Activated CD8-positive, alpha-beta memory T cell treated with anti-CD3 and anti-CD28 coated beads, Interleukin-2, amount 50 U/mL, for 24 hours (primary cell): ENCODE data around the gene IGSF8.
A peak's percentile ranks its signal among the peaks of the same experiment; 100 is the strongest.

ENCODE experiments used
- DNase-seq: peaks from one replicate; pipeline ENCODE4 v3.0.0-alpha.2; 2020; ENCODE audit errors: extremely low read depth

IGSF8 gene

DNA sequence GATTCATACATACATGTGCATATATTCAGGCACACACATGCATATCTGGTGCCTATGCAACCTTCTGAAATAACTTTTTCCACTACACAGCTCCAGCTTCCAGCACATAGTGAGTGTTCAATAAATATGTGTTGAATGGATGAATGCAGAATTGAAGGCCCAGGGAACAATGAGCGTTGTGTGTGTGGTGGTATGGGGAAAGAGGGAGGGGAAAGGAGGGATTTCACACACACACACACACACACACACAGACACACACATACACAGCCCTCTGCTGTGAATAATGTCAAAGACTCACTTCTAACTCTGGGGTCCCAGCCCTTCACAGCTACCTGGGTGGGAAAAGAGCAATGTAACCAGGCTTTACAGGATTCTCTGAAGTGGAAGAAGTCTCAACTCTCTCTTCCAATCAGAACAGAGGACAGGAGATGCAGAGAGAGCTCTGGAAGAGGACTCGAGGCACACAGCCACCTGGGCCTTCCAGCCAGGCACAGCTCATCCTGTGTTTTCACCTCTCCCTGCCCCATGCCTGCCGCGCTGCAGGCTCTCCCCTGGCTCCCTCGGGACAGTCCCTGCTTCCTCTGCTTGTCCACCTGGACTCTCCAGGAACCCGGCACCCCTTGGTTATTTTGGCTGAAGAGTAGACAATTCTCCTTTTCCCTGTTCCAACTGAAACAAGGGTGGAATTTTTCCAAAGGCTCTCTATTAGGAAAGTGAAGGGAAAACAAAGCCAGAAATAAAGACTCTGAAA lies 5.4 kb upstream of the IGSF8 start:
- no peak for DNase-seq

DNA sequence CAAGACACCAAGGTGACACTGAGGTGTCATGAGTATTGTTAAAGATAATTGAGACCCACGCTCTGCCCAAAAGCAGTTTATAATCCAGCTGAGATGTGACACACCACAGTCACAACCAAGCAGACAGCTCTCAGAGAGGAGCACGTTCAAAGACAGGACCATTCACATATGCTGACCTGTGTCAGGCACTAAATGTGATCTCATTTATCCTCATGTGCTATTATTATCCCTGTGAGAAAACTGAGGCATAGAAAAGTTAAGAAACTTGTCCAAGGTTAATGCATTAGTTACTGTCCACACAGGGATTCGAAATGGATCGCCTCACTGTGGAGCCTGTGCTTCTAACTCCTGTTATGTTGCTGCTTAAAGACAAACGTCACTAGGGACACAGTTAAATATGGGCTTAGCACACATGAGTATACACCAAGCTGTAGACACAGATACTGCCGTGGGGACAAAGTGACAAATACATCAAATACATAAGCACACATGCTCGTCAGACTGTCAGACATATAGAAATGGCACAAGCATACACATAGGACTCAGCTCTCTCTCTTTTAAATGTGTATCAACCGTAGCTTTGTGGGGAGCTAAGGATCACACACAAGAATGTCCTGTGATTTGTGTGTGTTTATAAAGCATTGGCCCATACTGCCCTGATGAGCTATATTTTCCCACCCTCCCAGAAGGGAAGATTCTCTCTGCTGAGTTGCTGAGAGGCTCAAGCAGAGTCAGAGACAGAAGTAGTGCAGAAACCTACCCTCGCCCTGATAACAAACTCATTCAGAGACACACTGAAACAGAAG lies 3.5 kb upstream of the IGSF8 start:
- DNase-seq = no peak

DNA sequence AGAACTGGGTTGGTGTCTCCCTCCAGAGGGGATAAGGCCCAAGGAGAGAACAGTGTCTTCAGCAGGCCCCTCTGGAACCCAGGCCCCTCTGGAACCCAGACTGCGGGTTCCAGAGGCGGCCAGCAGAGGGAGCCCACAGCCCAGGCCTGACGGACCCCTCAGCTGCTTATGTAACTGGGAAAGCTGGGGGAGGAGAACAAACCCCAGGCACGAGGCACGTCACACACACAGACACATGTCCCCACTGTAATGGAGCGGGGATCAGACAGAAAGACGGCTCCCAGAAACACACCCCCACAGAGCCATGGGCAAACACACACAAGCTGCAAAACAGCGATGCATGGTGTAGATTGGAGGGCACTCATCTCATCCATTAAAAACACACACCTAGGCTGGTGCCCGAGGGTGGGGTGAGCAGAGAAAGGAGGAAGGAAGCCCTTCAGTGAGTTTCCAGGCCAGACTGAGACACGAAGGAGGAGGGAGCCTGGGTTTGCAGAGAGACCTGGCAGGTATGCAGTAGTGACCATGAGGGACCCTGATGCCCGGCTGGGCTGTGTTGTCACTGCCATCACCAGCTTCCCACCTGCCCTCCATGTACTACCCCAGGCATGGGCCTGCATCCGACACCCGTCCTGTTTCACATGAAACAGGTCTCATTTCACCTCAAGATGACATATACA lies 2.8 kb upstream of the IGSF8 start:
- DNase-seq = peak; percentile 42

DNA sequence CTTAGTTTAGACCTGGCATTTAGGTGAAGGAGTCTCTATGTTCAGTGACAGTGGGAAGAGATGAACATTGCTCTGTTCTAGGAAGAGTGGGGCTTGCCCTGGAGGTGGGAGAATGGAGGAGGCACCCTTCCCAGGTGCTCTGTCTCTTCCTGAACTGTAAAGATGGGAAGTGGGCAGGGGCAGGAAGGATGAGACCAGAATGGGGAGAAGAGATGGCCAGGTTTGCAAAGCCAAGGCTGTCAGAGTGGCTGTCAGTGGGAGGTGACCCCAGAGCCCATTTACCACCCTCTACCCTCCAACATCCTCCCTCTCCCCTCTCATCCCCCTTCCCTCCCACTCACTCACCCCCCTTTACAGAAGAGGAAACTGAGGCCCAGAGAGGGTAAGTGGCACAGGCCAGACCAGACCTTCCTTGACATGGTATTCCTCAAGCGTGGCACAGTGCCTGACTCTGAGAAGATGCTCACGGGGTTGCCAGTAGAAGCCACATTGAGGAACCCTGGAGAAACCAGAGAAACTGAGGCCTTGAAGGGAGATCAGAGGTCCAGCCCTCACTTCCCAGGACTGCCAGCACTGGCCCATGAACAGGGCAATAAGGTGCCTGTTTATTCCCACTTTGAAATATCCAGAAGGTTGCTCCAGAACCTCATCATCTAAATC lies 1.4 kb upstream of the IGSF8 start:
- no peak for DNase-seq

DNA sequence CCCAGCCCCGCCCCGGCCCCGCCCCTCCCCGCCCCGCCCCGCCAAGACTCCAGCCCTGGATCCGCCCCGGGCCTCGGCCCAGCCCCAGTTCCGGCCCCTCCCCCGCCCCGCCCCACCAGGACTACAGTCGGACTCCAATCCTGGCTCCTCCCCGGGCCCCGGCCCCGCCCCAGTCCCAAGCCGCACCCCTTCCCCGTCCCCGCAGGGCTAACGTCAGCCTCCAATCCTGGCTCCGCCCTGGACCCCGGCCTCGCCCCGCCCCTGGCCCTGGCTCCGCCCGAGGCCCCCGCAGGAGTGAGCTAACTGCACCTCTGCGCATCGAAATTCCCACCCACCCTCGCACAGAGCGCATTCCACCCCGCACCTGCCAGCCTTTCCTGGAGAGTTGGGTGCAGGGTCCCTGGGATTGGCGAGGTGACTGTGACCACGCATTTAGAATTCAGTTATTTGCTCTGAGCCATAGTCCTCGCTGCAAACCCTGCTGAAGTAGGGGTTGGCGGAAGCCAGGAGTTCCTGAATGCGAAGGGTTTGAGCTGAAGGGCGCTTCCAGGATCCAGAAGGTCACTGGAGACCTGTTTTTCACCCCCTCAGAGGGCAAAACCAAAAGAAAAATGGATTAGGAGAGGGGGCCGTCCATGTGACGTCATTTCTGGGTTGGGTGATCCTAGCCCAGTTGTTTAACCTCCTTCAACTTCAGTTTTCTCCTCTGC lies 588 bp upstream of the IGSF8 start:
- peak; percentile 98 for DNase-seq

DNA sequence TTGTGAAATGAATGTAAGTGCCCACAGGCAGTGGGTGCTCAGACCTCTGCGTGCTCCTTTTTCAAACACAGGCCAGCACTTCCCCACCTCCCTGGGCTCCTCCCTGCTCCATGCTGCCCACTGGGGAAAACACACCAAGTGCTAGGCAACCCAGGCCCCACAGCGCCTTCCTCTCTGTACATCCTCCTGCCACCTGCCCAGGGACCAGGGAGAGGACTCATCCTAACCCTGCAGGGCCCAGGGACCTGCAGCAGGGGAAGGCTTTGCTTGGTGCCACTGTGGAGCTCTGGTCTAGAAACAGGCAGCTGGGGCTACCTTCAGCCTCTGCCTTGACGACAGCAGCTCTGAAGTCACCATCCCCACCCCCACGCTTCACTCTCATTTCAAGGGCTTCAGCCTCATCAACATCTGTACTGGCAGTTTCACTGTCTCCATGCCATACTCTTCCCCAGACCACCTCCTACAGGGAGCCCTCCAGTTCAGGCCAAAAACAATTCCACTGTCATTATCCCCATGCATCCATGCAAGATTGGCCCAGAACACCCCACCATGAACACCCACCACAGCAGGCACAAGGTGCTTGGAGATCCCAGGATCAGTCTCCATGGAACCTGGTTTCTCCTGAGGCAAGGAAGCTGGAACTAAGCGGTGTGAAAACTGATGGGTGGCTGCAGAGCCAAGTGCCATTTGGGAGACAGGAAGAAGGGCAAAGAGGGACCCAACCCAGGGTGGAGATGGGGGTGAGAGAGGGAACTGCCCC lies 1.1 kb downstream of the IGSF8 start:
- DNase-seq = no peak

DNA sequence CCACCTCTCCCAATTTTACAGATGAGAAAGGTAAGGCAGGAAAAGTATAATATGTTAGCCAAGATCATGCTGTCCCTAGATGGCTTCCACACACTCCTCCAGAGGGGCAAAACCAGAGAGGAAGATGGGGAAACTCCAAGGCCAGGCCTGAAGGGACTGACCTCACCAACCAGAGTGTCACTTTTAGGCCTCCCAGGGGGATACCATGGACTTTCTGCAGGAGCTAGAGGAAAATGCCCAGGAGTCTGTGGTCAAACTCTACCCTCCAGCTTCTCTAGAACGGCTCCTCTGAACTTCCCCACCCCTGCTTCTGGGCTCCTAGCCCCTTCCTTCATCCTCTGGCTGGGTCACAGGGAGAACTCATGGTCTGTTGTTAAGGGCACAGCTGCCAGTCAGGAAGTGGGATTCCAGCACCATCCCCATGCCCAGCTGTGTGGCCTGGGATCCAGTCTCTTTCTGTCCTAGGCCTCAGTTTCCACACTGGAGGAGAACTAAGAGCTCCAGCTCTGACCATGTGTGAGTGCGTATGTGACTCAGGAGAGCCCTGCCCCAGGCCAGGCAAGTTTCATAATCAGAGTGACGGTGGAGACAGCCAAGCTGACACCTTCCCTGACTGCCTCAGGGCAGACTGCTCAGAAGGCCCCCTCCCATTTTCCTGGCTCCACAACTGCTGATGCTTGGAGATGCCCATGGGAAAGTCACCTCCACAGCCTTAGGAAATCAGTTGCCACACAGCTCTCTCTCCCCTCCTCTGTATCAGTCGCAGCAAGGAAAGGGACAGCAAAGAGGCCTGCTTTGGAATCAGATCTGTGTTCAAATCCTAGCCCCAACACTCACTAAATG lies 1.9 kb downstream of the IGSF8 start:
- no peak for DNase-seq

DNA sequence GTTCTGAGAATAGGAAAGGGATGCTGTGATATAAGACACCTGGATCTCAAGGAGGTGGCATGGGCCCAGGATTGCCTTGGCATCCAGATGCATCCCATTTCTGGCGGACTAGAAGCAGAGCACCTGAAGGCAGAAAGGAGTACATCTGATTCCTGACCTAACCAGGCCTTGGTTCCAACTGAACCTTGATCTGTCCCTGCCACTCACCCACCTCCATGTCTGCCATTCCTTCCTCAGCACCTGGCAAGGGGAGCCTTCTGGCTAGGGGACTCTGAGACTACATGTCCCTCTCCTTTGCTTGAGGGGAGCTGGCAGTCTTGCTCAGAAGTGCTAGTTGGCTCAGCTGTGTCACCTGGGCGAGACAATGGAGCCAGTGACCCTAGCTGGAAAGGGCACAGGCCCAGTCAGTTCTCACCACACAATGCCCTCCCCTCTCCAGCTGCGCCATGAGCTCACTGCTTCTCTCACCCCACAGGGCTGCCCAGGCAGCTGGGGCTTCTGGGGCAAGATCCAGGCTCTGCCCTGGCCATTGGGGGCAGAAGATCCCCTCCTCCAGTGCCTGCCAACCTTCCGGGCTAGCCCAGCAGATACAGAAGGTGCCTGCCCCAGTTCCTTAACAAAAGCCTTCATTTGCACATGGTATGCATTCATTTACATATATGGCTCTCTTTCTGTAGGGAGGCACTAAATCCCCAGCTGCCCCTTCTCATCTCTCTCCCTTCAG lies 2.9 kb downstream of the IGSF8 start:
- DNase-seq = no peak

DNA sequence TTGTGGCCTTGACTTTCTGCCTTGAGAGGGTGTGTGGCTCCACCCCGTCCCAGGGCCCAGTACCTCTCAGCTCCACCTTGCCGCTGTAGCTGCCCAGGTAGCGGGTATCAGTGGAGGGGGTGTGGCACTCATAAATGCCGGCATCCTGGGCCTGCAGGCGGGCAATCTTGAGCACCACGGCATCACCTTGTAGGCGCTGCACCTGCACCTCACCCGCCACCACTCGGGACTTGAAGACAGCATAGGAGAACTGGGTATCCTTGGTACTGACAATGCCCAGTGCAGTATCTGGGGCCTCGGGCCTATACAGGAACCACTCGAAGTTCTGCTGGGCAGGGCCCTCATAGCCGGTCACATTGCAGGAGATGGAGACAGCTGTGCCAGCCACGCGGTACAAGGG lies 3.6 kb downstream of the IGSF8 start:
- no peak for DNase-seq

DNA sequence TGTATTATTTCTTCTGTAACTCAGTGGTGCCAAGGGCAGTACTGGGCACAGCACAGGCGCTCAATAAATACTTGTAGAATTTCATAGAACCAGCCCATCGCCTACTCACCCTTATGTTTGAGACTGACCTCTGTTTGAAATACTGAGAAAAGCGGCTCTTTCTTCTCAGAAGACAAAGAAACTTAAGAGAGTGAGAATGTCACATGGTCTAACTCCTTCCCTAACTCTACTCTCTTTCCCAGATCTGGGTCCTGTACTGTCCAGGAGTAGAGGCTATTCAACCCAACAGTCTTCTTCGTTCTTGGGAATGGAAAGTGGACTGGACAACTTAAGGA lies 4.2 kb downstream of the IGSF8 start:
- no peak for DNase-seq

DNA sequence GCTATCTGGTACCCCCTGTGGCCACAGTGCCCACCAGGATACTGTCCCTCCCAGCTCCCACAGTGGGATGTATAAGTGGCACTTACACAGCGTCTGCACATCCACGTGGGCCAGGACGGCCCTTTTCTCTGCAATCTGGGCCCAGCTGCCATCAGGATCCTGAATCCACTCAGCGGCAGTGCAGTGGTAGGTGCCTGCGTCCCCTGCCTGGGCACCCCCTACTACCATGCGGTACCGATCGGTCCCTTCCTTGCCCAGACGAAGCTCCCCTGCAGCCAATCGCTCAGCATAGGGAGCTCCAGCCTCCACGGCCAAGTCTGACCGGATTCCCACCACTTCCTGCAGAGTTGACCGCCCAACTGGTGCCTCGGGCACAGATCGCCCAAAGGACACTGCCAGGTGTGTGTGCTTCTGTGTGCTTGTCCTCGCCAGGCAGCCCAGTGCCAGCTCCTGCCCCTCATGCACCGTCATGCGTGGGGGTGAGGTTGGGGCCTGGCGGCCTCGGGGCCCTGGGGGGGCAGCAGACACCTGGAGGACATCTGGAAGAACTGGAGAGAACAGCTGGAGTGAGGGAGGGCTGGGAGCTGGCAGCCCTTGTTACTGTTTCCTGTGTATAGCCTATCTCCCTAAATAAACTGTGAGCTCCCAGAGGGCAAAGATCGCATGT lies 4.7 kb downstream of the IGSF8 start:
- DNase-seq = no peak

DNA sequence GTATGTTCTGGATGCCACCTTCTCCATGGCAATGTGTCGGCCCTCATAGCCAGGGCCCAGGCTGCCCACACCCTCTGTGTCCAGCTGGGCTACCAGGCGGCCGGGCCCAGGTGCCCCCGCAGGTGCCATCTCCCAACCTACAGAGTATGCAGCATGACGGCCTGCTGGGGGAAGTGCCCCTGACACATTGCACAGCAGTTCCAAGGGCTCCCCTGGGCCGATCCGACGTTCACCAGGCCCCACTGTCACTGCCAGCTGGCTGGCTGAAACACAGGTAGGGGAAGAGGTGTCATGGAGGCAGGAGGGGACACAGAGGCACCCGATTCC lies 5.4 kb downstream of the IGSF8 start:
- DNase-seq = no peak

DNA sequence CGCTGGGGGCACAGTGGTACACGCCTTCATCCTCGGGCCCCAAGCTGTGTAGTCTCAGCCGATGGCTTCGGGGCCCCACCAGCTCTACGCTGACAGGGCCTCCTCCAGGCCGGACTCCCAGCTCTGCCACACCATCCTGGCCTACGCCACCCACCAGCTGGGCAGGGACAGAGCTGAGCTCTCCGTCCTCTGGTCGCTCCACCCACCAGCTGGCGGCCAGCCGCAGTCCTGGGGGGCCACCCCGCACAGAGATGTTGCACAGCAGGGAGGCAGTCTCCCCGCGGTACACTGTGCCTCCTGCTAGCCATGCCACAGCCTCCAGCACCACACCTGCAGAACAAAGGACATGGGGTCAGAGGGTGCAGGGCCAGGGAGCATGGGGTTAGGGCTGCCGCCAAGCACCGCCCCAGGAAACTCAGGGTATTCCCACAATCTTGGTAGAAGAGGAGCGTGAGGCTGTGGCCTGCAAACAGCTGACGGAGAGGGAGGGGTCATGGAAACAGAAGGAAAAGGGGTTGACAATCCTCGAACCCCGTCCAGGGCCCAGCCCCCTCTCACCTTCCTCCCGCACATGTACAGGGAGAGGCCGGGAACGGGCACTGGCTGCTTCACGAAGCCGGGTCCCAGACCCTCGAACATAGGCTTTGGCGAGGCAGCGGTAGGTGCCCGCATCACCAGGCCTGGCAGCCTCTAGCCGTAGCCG lies 5.9 kb downstream of the IGSF8 start:
- DNase-seq = no peak

DNA sequence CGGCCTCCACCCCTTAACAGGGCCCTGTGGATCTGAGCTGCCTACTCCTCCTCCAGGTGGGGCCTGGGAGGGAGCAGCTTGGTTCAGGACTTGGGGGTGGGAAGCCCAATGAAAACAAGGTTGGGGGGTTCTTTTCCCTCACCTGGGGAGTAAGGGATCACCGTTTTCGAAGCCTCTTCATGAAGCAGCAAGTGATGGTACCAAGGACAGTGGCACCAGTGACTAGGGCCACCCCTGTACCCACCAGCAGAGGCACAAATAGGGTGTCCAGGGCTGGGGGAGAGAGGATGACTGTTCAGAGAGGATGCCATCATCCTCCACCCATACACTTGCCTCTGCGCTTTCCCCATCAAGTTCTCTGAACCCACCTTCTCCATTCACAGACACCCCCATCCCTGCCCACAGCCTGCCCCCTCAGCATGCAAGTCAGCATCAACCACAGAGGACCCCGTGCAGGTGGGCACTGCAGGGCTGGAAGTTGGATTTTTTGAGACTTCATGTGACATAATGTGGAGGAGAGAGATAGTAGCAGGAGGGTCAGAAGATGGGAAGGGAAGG lies 6.7 kb downstream of the IGSF8 start:
- DNase-seq = no peak

DNA sequence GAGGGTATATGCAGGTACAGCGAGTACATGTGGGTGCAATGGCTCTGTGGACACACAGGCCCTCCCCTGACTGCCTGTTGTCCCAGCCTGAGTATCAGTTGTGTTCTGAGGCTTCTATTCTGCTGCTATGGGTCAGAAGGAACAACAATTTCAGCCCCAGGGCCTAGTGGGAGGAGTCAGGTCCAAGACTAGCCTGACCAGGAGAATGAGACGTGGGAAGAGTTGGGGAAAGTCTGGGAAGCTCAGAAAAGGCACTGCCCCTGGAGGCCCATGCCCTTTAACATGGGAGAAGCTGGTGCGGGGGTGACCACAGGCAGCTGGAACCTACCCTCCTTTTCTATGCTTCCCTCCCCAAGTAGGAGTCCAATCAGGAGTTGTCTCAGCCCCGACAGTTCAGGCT lies 7.7 kb downstream of the IGSF8 start:
- no peak for DNase-seq

DNA sequence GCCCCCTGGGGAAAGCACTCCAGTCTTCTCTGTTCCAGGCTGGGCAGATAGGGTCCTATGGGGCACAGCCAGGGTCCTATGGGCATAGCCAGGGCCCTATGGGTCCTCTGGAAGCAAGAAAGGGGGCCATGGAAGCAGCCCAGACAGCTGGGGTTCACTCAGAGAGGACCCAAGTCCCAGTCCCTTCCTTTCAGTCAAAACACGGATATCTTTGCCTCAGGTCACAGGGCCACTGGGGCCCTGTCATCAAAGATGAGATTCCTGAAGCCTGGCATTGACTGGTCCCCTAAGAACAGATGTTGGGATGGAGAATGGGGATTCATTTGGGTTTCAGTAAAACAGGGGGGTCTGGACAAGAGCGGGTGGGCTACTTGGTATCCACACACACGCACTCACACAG lies 8.5 kb downstream of the IGSF8 start:
- no peak for DNase-seq

DNA sequence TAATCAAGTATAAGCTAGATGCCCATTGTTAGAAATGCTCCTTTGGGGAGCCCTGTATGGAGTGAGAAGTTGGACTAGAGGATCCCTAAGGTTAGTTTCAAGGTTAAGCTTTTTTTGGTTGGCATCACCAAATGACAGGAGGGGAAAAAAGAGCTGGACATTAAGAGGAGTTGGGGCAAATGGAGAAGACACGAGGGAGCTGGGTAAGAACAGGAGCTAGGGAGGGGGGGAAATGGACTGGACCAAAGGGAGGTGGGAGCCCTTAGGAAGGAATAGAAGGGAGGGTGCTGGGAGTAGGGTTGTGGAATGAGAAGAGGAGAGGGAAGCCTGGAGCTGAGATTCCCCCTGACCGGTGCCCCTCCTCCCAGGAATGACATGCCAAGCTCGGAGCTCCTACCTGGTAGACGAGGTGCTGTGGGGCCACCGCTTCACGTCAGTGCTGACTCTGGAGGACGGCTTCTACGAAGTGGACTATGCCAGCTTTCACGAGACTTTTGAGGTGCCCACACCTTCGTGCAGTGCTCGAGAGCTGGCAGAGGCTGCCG lies 11.2 kb downstream of the IGSF8 start:
- DNase-seq = no peak

DNA sequence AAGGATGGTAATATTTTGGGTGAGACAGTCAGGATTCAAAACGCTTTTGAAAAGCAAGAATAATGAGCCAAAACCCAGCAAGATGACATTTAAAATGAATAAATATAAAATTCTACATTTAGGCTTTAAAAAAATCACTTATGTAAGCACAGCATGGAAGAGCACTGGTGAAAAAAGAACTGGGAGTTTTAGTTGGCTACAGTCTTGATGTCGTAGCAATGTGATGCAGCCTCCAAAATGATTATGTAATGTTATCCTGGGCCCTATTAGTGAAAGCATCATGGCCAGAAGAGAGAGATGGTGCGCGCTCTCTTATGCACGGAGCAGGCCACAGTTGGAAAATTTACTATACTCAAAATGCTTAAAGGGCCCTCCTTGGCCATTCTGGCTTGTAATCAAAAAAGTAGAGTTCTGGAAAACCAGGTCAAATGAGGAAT lies 11.9 kb downstream of the IGSF8 start:
- DNase-seq = no peak
